ENCODE results near the gene LRMDA. TPM values are rescaled to one million over a fixed set of nuclear protein-coding genes. Genes with fewer than 3 reads are reported as not detected.

LRMDA gene
- total RNA-seq, 1 donor from 2014 or later, result 29.9 TPM

DNA sequence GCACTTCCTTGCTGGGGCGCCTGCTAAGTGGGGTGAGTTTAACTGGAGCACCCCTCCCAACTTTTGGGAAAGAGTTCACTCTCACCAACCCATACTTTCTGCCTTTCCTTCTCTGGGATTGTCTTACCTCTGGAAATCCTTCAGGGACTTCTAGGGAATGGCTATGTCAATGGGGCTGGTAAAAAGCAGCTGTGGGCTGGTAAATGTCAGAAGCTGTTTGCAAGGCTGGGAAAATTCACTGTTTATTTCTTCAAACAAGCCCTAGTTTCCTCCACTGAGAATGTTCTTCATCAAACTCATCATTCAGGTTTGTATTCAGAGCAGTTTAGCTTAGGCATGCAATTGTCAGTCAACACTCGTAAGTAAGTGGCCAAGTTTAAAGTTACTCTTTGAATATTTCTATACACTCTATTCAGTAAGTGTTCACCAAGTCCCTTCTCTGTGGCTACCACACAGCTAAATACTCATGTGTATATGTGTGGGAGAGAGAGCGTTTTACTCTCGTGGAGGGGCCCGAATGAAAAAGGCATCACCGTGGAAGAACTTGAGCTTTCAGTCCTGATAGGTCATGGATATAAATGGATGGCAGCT lies 654.8 kb downstream of the LRMDA start:
- TF ChIP-seq, protein P1, sequence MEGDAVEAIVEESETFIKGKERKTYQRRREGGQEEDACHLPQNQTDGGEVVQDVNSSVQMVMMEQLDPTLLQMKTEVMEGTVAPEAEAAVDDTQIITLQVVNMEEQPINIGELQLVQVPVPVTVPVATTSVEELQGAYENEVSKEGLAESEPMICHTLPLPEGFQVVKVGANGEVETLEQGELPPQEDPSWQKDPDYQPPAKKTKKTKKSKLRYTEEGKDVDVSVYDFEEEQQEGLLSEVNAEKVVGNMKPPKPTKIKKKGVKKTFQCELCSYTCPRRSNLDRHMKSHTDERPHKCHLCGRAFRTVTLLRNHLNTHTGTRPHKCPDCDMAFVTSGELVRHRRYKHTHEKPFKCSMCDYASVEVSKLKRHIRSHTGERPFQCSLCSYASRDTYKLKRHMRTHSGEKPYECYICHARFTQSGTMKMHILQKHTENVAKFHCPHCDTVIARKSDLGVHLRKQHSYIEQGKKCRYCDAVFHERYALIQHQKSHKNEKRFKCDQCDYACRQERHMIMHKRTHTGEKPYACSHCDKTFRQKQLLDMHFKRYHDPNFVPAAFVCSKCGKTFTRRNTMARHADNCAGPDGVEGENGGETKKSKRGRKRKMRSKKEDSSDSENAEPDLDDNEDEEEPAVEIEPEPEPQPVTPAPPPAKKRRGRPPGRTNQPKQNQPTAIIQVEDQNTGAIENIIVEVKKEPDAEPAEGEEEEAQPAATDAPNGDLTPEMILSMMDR (IDR thresholded peaks at IDR 0.05), result no peak
- Histone ChIP-seq H3K36me3 (no peaks in the 10 kb centered on the region), H3K27me3 (ENCODE audit: low read depth) (no peaks in the 10 kb centered on the region), H3K9me3 (no peaks in the 10 kb centered on the region), H3K4me1 (peaks cover 5% of the 10 kb centered on the region), H3K4me3 (no peak overlapping the region), H3K27ac (no peak overlapping the region)
- DNase-seq (no peak), ATAC-seq (no peak)
- intact Hi-C loops (cut with DNase I), result no loop called here

DNA sequence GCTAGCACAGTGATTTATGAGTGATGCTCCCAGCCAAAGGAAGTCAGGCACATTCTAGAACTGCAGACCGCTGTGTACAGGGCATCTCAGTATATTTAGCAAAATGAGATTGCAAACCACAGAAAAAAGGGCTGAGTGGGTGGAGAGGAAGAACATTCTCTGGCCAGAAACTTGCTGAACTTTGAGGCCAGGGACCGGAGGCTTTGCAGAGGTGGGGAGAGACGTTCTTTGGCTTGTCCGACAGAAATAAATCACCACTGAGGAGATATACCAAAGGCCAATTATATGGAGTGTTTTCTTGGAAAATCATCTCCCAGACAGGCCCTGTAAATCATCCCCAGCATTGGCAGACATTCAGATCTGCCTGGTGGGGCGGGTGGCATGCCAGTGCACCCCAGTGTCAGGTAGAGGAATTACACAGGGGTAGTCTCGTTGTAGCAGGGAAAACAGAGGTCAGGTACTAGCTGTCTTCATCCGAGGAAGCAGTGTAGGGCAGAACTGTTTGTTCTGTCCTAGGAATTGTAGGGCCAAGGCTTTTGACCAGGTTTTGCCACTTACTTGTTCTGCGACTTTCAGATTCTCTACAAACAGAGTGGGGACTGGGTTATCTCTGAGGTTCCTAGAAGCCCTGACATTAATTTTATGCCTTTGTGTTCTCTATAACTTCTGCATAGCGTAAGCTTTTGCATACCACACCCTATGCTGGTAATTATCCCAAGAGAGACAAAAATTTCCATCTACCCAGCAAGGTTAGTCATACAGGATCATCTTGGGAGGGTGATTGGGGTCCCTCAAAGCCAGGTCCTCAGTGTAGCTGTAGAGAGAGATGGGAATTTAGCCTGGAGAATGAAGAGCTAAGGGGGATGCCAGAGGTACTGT lies 655.6 kb downstream of the LRMDA start:
- DNase-seq, result no peak
- peak; percentile 72 to 78 for ATAC-seq
- TF ChIP-seq, protein P1 (IDR thresholded peaks at IDR 0.05), result peak; percentile 57
- H3K9me3 ChIP-seq, result no peaks in the 10 kb centered on the region
- H3K27me3 ChIP-seq (ENCODE audit: low read depth), result no peaks in the 10 kb centered on the region
- intact Hi-C loops (cut with DNase I), result no loop called here
- no peak overlapping the region for H3K4me3 ChIP-seq
- H3K4me1 ChIP-seq, result peaks cover 5% of the 10 kb centered on the region
- no peak overlapping the region for H3K27ac ChIP-seq
- no peaks in the 10 kb centered on the region for H3K36me3 ChIP-seq

DNA sequence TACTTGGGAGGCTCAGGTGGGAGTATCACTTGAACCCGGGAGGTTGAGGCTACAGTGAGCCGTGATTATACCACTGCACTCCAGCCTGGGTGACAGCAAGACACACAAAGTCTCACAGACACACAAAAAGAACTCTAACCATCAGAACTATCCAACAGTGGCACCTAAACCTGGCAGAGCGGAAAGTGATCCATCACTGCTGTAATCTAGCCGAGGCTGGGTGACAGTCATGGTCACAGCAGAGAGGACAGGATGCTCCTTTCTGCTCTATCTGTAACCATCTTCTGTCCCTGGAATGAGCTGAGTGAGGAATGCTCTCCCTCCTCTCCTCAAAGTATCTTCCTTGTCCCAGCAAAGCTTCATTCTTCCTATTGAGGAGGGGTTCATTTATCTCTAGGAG lies 656.6 kb downstream of the LRMDA start:
- no peak overlapping the region for H3K4me3 ChIP-seq
- ATAC-seq (no peak), DNase-seq (no peak)
- no peak overlapping the region for H3K27ac ChIP-seq
- intact Hi-C loops (cut with DNase I), result no loop called here
- TF ChIP-seq, protein P1 (IDR thresholded peaks at IDR 0.05), result no peak
- H3K4me1 ChIP-seq, result peaks cover 5% of the 10 kb centered on the region
- no peaks in the 10 kb centered on the region for H3K27me3 ChIP-seq (ENCODE audit: low read depth)
- H3K36me3 ChIP-seq, result no peaks in the 10 kb centered on the region
- H3K9me3 ChIP-seq, result no peaks in the 10 kb centered on the region

DNA sequence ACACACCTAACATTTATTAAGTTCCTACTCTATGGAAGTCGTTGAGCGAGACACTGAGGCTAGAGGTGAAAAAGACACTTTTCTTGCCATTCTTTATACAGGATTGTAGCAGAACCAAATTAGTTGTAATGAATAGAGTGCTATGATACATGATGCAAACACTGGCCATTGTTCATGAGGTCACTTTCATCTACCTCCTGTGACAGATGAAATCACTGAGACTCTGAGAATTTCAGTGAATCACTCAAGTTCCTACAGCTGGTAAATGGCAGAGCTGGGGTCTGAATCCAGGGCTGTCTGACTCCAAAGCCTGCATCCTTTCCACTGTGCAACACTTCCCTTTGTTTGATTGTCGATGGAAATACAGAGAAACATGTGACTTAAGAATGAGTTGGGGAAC lies 657.6 kb downstream of the LRMDA start:
- H3K27ac ChIP-seq, result no peak overlapping the region
- intact Hi-C loops (cut with DNase I), result no loop called here
- DNase-seq (no peak), ATAC-seq (no peak)
- no peaks in the 10 kb centered on the region for H3K36me3 ChIP-seq
- H3K4me1 ChIP-seq, result peaks cover 5% of the 10 kb centered on the region
- no peaks in the 10 kb centered on the region for H3K9me3 ChIP-seq
- H3K4me3 ChIP-seq, result no peak overlapping the region
- TF ChIP-seq, protein P1 (IDR thresholded peaks at IDR 0.05), result no peak
- no peaks in the 10 kb centered on the region for H3K27me3 ChIP-seq (ENCODE audit: low read depth)

DNA sequence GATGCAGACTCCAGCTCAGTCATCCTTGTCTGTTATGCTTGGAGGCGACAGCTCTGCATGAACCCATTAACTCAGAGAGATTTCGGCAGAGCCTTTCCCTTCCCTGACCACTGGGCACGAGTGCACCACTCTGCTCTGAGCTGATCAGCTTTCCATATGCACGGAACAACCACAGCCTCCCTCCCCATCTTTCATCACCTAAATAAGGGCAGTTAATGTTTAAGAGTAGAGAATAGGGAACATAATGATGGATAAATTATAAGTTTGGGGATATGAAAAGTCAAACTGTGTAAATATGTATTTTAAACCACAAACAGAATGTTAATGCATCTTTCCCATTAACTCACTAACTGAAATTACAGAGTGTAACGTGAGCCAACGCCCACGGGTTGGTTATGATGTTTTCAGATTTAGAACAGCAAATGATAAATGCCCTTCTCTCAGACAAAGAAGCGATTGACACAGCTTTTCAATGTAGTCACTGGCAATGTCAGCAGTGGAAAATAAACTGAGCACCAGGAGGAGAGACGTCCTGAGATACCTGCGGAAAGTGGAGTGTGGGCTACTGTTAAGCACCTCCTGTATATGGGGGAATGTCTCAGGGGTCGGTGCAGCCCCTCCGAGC lies 658.2 kb downstream of the LRMDA start:
- intact Hi-C loops (cut with DNase I), result no loop called here
- Histone ChIP-seq H3K9me3 (no peaks in the 10 kb centered on the region), H3K4me1 (peaks cover 5% of the 10 kb centered on the region), H3K27me3 (ENCODE audit: low read depth) (no peaks in the 10 kb centered on the region), H3K36me3 (no peaks in the 10 kb centered on the region), H3K4me3 (no peak overlapping the region), H3K27ac (no peak overlapping the region)
- no peak for ATAC-seq
- no peak for DNase-seq
- TF ChIP-seq, protein P1 (IDR thresholded peaks at IDR 0.05), result no peak
